ENCODE measurements around the gene CDAN1. TPM values are rescaled to one million over a fixed set of nuclear protein-coding genes. Genes with fewer than 3 reads are reported as not detected.

The CDAN1 gene
- total and polyA plus RNA-seq, 4 donors = 2.4 to 9.5 (median 7.1) TPM

DNA sequence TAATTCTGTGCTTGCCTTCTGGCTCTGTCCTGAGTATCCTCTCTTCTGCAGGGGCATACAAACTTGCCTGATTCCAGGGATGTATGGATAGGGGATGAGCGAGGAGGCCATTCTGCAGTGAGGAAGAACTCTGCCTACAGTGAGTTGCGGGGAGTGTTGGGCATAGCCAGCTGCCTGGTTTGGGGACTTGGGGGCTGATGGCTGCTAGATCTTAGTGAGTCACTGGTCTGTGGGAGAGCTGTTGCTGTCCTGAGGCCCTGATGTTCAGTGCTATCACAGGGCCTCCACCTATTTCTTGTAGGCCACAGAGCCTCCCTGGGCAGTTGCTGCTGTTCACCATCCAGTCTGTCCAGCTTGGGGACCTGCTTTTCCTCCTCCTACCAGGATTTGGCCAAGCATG, 20.3 kb downstream of the CDAN1 start (continued):
- TF ChIP-seq FOXA1 (IDR thresholded peaks at IDR 0.05) = no peak
- TF ChIP-seq, protein P1, sequence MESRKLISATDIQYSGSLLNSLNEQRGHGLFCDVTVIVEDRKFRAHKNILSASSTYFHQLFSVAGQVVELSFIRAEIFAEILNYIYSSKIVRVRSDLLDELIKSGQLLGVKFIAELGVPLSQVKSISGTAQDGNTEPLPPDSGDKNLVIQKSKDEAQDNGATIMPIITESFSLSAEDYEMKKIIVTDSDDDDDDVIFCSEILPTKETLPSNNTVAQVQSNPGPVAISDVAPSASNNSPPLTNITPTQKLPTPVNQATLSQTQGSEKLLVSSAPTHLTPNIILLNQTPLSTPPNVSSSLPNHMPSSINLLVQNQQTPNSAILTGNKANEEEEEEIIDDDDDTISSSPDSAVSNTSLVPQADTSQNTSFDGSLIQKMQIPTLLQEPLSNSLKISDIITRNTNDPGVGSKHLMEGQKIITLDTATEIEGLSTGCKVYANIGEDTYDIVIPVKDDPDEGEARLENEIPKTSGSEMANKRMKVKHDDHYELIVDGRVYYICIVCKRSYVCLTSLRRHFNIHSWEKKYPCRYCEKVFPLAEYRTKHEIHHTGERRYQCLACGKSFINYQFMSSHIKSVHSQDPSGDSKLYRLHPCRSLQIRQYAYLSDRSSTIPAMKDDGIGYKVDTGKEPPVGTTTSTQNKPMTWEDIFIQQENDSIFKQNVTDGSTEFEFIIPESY (IDR thresholded peaks at IDR 0.05) = no peak
- no peak for TF ChIP-seq SP1 (IDR thresholded peaks at IDR 0.05)

DNA sequence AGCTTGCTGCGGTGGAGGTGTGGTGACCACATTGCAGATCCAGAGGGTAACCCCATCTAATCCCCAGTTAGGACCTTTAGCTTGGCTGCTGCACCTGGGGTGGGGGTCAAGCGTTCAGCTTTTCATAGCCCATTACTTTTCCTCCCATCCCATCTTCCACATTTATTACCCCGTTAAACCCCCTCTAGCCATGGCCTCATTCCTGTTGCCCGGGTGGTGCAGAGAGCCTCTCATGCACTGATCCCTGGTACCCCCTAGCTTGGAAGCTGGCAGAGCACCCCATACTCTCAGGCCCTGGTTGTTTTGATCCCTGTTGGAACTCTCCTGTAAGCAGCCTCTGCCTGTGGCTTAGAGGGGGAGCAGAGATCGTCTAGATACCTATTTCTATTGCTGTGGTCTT, 20.8 kb downstream of the CDAN1 start:
- DNase-seq (ENCODE audit: low spot score) = no peak
- Histone ChIP-seq H3K27me3 (ENCODE audit: control insufficient read depth in 4 of 4, insufficient read depth in 4 of 4, low read length in 3 of 4) (no peaks in the 10 kb centered on the region), H3K9ac (ENCODE audit: low read depth in 1 of 2, low read length in 2 of 2) (no peak overlapping the region), H3K9me3 (ENCODE audit: control insufficient read depth in 4 of 4, low read length in 3 of 4) (no peaks in the 10 kb centered on the region), H3K4me3 (ENCODE audit: low read depth in 1 of 3, low read length in 3 of 3) (no peak overlapping the region), H3K27ac (ENCODE audit: low read depth in 1 of 2, low read length in 2 of 2) (no peak overlapping the region), H3K36me3 (ENCODE audit: control insufficient read depth in 4 of 4, insufficient read depth in 3 of 4, low read depth in 1 of 4, low read length in 3 of 4) (peaks cover 1 to 9% (median 3%) of the 10 kb centered on the region in 4 donors), H3K4me1 (ENCODE audit: control insufficient read depth in 4 of 4, insufficient read depth in 4 of 4, low read length in 3 of 4) (no peaks in the 10 kb centered on the region)
- 96% methylated on average over 5 of the region's 5 CpGs for WGBS
- TF ChIP-seq HNF4G (IDR thresholded peaks at IDR 0.05) (no peak), SP1 (IDR thresholded peaks at IDR 0.05) (no peak), RXRA (IDR thresholded peaks at IDR 0.05) (no peak), FOXA2 (IDR thresholded peaks at IDR 0.05) (no peak), YY1 (IDR thresholded peaks at IDR 0.05) (no peak), NR2F2 (IDR thresholded peaks at IDR 0.05) (no peak), RAD21 (IDR thresholded peaks at IDR 0.05) (no peak), FOXA1 (IDR thresholded peaks at IDR 0.05) (no peak), TAF1 (conservative IDR thresholded peaks at IDR 0.05) (no peak), EGR1 (IDR thresholded peaks at IDR 0.05; ENCODE audit: low read depth in 2 of 2) (no peak)
- TF ChIP-seq, protein P2, sequence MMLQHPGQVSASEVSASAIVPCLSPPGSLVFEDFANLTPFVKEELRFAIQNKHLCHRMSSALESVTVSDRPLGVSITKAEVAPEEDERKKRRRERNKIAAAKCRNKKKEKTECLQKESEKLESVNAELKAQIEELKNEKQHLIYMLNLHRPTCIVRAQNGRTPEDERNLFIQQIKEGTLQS (IDR thresholded peaks at IDR 0.05) = no peak
- TF ChIP-seq, protein P3, sequence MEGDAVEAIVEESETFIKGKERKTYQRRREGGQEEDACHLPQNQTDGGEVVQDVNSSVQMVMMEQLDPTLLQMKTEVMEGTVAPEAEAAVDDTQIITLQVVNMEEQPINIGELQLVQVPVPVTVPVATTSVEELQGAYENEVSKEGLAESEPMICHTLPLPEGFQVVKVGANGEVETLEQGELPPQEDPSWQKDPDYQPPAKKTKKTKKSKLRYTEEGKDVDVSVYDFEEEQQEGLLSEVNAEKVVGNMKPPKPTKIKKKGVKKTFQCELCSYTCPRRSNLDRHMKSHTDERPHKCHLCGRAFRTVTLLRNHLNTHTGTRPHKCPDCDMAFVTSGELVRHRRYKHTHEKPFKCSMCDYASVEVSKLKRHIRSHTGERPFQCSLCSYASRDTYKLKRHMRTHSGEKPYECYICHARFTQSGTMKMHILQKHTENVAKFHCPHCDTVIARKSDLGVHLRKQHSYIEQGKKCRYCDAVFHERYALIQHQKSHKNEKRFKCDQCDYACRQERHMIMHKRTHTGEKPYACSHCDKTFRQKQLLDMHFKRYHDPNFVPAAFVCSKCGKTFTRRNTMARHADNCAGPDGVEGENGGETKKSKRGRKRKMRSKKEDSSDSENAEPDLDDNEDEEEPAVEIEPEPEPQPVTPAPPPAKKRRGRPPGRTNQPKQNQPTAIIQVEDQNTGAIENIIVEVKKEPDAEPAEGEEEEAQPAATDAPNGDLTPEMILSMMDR (IDR thresholded peaks at IDR 0.05; ENCODE audit: low read depth, low read length, missing input control) = no peak
- TF ChIP-seq, protein P4, sequence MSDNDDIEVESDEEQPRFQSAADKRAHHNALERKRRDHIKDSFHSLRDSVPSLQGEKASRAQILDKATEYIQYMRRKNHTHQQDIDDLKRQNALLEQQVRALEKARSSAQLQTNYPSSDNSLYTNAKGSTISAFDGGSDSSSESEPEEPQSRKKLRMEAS (IDR thresholded peaks at IDR 0.05) = no peak
- TF ChIP-seq, protein P5, sequence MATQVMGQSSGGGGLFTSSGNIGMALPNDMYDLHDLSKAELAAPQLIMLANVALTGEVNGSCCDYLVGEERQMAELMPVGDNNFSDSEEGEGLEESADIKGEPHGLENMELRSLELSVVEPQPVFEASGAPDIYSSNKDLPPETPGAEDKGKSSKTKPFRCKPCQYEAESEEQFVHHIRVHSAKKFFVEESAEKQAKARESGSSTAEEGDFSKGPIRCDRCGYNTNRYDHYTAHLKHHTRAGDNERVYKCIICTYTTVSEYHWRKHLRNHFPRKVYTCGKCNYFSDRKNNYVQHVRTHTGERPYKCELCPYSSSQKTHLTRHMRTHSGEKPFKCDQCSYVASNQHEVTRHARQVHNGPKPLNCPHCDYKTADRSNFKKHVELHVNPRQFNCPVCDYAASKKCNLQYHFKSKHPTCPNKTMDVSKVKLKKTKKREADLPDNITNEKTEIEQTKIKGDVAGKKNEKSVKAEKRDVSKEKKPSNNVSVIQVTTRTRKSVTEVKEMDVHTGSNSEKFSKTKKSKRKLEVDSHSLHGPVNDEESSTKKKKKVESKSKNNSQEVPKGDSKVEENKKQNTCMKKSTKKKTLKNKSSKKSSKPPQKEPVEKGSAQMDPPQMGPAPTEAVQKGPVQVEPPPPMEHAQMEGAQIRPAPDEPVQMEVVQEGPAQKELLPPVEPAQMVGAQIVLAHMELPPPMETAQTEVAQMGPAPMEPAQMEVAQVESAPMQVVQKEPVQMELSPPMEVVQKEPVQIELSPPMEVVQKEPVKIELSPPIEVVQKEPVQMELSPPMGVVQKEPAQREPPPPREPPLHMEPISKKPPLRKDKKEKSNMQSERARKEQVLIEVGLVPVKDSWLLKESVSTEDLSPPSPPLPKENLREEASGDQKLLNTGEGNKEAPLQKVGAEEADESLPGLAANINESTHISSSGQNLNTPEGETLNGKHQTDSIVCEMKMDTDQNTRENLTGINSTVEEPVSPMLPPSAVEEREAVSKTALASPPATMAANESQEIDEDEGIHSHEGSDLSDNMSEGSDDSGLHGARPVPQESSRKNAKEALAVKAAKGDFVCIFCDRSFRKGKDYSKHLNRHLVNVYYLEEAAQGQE (IDR thresholded peaks at IDR 0.05) = no peak
- TF ChIP-seq, protein P1 (IDR thresholded peaks at IDR 0.05) = no peak

All from liver (tissue), 9 donors.